ENCODE data around the gene ISCU. TPM values are rescaled to one million over a fixed set of nuclear protein-coding genes. Genes with fewer than 3 reads are reported as not detected.
A peak's percentile ranks its signal among the peaks of the same experiment; 100 is the strongest.

Gene ISCU
- total and polyA plus RNA-seq, 9 of the 15 experiments (the other 6 are each of a cell fraction or from before 2014, with no cell fraction given), result 15.9 to 92.5 (median 77.3) TPM

- TF ChIP-seq SUPT5H (IDR thresholded peaks at IDR 0.05) (no peak), TRIM28 (IDR thresholded peaks at IDR 0.05) (no peak), KAT7 (CRISPR knock-in tag; IDR thresholded peaks at IDR 0.05; ENCODE audit: borderline replicate concordance) (no peak), ZBTB5 (IDR thresholded peaks at IDR 0.05) (no peak), TSC22D4 (tag; IDR thresholded peaks at IDR 0.05) (peak; percentile 60), ZBTB7A (IDR thresholded peaks at IDR 0.05; ENCODE audit: borderline replicate concordance, control insufficient read depth, low read depth, low read length) (no peak)
- intact Hi-C loops (cut with micrococcal nuclease), result no loop called here
Measured at GRCh38 chr12:108578813-108579212, 16.4 kb downstream of the ISCU start.

More at GRCh38 chr12:108578813-108579212, 16.4 kb downstream of the ISCU start:
- 0 out of 4 replicates have a peak overlapping the region, but pooled peaks of 1 of the 2 experiments have one; percentile 11 for H3K9ac ChIP-seq (ENCODE audit: insufficient read depth in 1 of 2, low read depth in 2 of 2, low read length in 2 of 2)
- H3K4me2 ChIP-seq (ENCODE audit: insufficient read depth, low read length), result no peak overlapping the region
- POLR2A ChIA-PET, result interaction anchor here (1.2 kb wide), 1 partner anchor 38 kb away, joined by 6 read pairs; no protein-coding TSS in a partner anchor
- peaks cover 0 to 5% of the 10 kb centered on the region in 2 experiments; a peak in 1 of 5 replicates for H3K4me1 ChIP-seq (replicated peaks in 1 of 2; ENCODE audit: control insufficient read depth in 2 of 2, insufficient read depth in 2 of 2, low read length in 2 of 2)
- H4K20me1 ChIP-seq (replicated peaks; ENCODE audit: control insufficient read depth, insufficient read depth, low read length), result no peaks in the 10 kb centered on the region; the same call in 1 of the 2 replicates
- no peaks in the 10 kb centered on the region for H3K79me2 ChIP-seq (ENCODE audit: control insufficient read depth, insufficient read depth, low read length)
- no peaks in the 10 kb centered on the region for H3K9me3 ChIP-seq (replicated peaks; ENCODE audit: control insufficient read depth, insufficient read depth, low read depth, low read length)
- no peak overlapping the region for H3K4me3 ChIP-seq
- peaks cover 2 to 22% of the 10 kb centered on the region in 2 experiments; a peak in 4 of 5 replicates for H3K27me3 ChIP-seq (ENCODE audit: control insufficient read depth in 2 of 2, insufficient read depth in 2 of 2, low read length in 2 of 2)
- ATAC-seq (no peak), FAIRE-seq (no peak), DNase-seq (ENCODE audit: extremely low read depth in 1 of 4, low spot score in 3 of 4) (no peak)
- no peaks in the 10 kb centered on the region for H3K9me1 ChIP-seq (ENCODE audit: control insufficient read depth, insufficient read depth, low read length)
- WGBS (ENCODE audit: insufficient coverage, low coverage, missing lambda C conversion rate), result 3% methylated on average over 3 of the region's 3 CpGs
- BruUV-seq (replicated peaks), result no TSS peak
- H3K36me3 ChIP-seq (ENCODE audit: control insufficient read depth, insufficient read depth, low read length), result no peaks in the 10 kb centered on the region
- in situ Hi-C loops (cut with MboI), result no loop called here
- no peak overlapping the region for H3K27ac ChIP-seq (ENCODE audit: extremely low read depth, low read depth, low read length)
- CTCF ChIA-PET (ENCODE audit: low intra/inter-chr PET ratio), result interaction anchor here (0.7 kb wide), 1 partner anchor 366 kb away, joined by 3 read pairs; no protein-coding TSS in a partner anchor
- H2AFZ ChIP-seq (ENCODE audit: low read depth, low read length), result no peak overlapping the region
